CD4-positive, CD25-positive, alpha-beta regulatory T cell (primary cell): ENCODE data around the gene RNF227. TPM values are rescaled to one million over a fixed set of nuclear protein-coding genes. Genes with fewer than 3 reads are reported as not detected.

Source experiments
- ATAC-seq, 2 donors: fragments of 150-1000 bp; cut with Tn5 transposase; one replicate each; pipeline ENCODE4 v1.10.0; 2021; ENCODE audit warnings: low read depth in 2 of 2, moderate number of reproducible peaks in 2 of 2, moderate library complexity in 1 of 2
- DNase-seq, 3 donors: peaks; one replicate each; pipeline versions ENCODE4 v3.0.0 to v3.0.0-alpha.2; 2012 to 2022; ENCODE audit warnings: mixed read lengths in 1 of 3
- H3K27ac ChIP-seq: one replicate; pipeline ENCODE4 v1.7.0; 2013; ENCODE audit warnings: mild to moderate bottlenecking, low read length; ENCODE audit not compliant: insufficient read depth, poor library complexity, severe bottlenecking
- H3K27me3 ChIP-seq: one replicate; pipeline ENCODE4 v1.7.0; 2013; ENCODE audit warnings: low read length; ENCODE audit not compliant: control insufficient read depth, insufficient read depth
- H3K36me3 ChIP-seq: one replicate; pipeline ENCODE4 v1.7.0; 2013; ENCODE audit warnings: mild to moderate bottlenecking, low read length, moderate library complexity; ENCODE audit not compliant: control insufficient read depth, insufficient read depth
- H3K4me1 ChIP-seq: 2 replicates; pipeline ENCODE4 v1.7.0; 2013; ENCODE audit warnings: mild to moderate bottlenecking, low read length; ENCODE audit not compliant: insufficient read depth, control insufficient read depth, poor library complexity, severe bottlenecking
- H3K4me3 ChIP-seq: one replicate; pipeline ENCODE4 v1.7.0; 2013; ENCODE audit warnings: low read depth, mild to moderate bottlenecking, low read length, moderate library complexity
- H3K9me3 ChIP-seq, 2 experiments: 1 replicate in 1 of 2; 2 replicates in 1 of 2; pipeline ENCODE4 v1.7.0; 2013; ENCODE audit warnings: low read length in 2 of 2, mild to moderate bottlenecking in 1 of 2, moderate library complexity in 1 of 2; ENCODE audit not compliant: control insufficient read depth in 2 of 2
- H3K27ac Mint-ChIP-seq, 3 donors: one replicate each; pipeline ENCODE4 v1.8.0; 2020 to 2022; ENCODE audit warnings: mild to moderate bottlenecking in 3 of 3, mixed read lengths in 3 of 3, moderate library complexity in 2 of 3
- H3K27me3 Mint-ChIP-seq: one replicate; pipeline ENCODE4 v1.8.0; 2022; ENCODE audit warnings: mild to moderate bottlenecking, mixed read lengths
- H3K36me3 Mint-ChIP-seq: one replicate; pipeline ENCODE4 v1.8.0; 2020; ENCODE audit warnings: mixed read lengths
- H3K4me1 Mint-ChIP-seq, 4 donors: one replicate each; pipeline ENCODE4 v1.8.0; 2020 to 2022; ENCODE audit warnings: mixed read lengths in 4 of 4, mild to moderate bottlenecking in 1 of 4
- H3K4me3 Mint-ChIP-seq, 4 donors: one replicate each; pipeline ENCODE4 v1.8.0; 2020 to 2022; ENCODE audit warnings: mild to moderate bottlenecking in 4 of 4, mixed read lengths in 4 of 4, moderate library complexity in 3 of 4
- H3K9me3 Mint-ChIP-seq, 7 donors: one replicate each; pipeline ENCODE4 v1.8.0; 2020 to 2022; ENCODE audit warnings: mixed read lengths in 7 of 7, mild to moderate bottlenecking in 3 of 7, moderate library complexity in 2 of 7
- polyA plus RNA-seq, 4 donors: library from polyadenylated mRNA; unstranded; fragments of 300-500 nt; fragmentation: Illumina TruSeq; gene quantifications; one replicate each; pipeline ENCODE4 v1.2.3, GENCODE V29; 2021
- total RNA-seq: library from RNA; stranded (reverse); gene quantifications from one replicate; pipeline ENCODE4 v1.2.3, GENCODE V29; 2022

The RNF227 gene
- total and polyA plus RNA-seq, 5 donors from 2014 or later = 0.92 to 5.0 (median 2.4) TPM

DNA sequence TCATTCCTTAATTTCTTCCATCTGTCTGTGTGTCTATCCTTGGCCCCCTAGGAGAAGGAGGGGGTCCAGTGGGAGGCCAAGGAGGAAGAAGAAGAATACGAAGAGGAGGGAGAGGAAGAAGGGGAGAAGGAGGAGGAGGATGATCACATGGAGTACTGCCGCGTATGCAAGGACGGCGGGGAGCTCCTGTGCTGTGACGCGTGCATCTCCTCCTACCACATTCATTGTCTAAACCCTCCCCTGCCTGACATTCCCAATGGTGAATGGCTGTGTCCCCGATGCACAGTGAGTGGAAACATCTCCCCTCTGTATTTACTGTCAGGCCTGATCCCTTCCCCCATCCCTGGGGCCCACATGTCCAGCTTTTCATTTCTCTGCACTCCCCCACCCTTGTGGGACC lies 21.2 kb downstream of the RNF227 start:
- DNase-seq (no peak), ATAC-seq (no peak)
- peaks cover 1% of the 10 kb centered on the region for H3K4me1 ChIP-seq
- no peaks in the 10 kb centered on the region for H3K27me3 ChIP-seq
- H3K27ac ChIP-seq = no peak overlapping the region
- Mint-ChIP-seq H3K27me3 (no peaks in the 10 kb centered on the region), H3K36me3 (peaks cover 58% of the 10 kb centered on the region), H3K27ac (peak overlapping the region in 2 of 3 donors; percentile 44 to 81), H3K4me3 (no peak overlapping the region), H3K9me3 (no peaks in the 10 kb centered on the region), H3K4me1 (peaks cover 7 to 28% (median 19%) of the 10 kb centered on the region in 4 donors)
- peaks cover 88% of the 10 kb centered on the region for H3K36me3 ChIP-seq
- H3K4me3 ChIP-seq = no peak overlapping the region
- H3K9me3 ChIP-seq = no peaks in the 10 kb centered on the region

DNA sequence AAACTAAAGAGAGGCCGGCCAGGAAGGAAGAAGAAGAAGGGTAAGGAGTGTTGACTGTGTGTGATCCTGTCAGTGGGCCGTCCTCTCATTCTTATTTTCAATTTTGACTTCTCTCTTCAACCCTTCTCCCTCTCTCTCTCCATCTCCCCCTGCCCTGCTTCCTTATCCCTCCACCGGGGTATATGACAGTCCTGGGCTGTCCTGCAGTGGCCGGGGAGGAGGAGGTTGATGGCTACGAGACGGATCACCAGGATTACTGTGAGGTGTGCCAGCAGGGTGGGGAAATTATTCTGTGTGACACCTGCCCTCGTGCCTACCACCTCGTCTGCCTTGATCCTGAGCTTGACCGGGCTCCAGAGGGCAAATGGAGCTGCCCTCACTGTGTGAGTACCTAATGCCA lies 21.9 kb downstream of the RNF227 start:
- H3K36me3 ChIP-seq = peaks cover 86% of the 10 kb centered on the region
- no peak for ATAC-seq
- Mint-ChIP-seq H3K36me3 (peaks cover 53% of the 10 kb centered on the region), H3K4me1 (peaks cover 7 to 28% (median 20%) of the 10 kb centered on the region in 4 donors), H3K9me3 (no peaks in the 10 kb centered on the region), H3K4me3 (no peak overlapping the region), H3K27ac (peak overlapping the region in 2 of 3 donors; percentile 41 to 79), H3K27me3 (no peaks in the 10 kb centered on the region)
- DNase-seq = no peak
- H3K4me1 ChIP-seq = peaks cover 8% of the 10 kb centered on the region
- H3K9me3 ChIP-seq = no peaks in the 10 kb centered on the region
- no peaks in the 10 kb centered on the region for H3K27me3 ChIP-seq
- no peak overlapping the region for H3K4me3 ChIP-seq
- H3K27ac ChIP-seq = no peak overlapping the region

DNA sequence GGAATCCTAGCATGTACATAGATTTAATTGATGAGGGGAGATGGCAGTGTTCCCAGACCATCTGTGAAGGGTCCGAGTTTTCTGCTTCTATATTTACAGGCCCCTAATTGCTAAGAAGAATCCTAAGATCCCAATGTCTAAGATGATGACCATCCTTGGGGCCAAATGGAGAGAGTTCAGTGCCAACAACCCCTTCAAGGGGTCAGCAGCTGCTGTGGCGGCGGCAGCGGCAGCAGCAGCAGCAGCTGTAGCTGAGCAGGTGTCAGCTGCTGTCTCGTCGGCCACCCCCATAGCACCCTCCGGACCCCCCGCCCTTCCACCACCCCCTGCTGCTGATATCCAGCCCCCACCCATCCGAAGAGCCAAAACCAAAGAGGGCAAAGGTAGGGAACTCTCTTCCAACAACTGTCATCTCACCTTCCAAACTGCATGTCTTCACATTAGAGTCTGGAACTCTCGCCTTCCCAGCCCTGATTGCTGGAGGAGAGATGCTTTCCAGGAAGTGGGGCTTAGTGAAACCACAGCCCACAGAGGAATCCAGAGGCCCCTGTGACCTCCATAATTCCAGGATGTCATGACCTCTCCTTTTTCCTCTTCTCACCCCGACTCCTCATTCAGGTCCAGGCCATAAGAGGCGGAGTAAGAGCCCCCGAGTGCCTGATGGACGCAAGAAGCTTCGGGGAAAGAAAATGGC lies 22.8 kb downstream of the RNF227 start:
- Histone ChIP-seq H3K27me3 (no peaks in the 10 kb centered on the region), H3K36me3 (peaks cover 77% of the 10 kb centered on the region), H3K27ac (no peak overlapping the region), H3K4me1 (peaks cover 16% of the 10 kb centered on the region), H3K4me3 (no peak overlapping the region), H3K9me3 (no peaks in the 10 kb centered on the region)
- no peak for DNase-seq
- Mint-ChIP-seq H3K9me3 (no peaks in the 10 kb centered on the region), H3K36me3 (peaks cover 45% of the 10 kb centered on the region), H3K27me3 (no peaks in the 10 kb centered on the region), H3K27ac (peak overlapping the region in 2 of 3 donors; percentile 41 to 59), H3K4me3 (no peak overlapping the region), H3K4me1 (peaks cover 7 to 28% (median 21%) of the 10 kb centered on the region in 4 donors)
- no peak for ATAC-seq

DNA sequence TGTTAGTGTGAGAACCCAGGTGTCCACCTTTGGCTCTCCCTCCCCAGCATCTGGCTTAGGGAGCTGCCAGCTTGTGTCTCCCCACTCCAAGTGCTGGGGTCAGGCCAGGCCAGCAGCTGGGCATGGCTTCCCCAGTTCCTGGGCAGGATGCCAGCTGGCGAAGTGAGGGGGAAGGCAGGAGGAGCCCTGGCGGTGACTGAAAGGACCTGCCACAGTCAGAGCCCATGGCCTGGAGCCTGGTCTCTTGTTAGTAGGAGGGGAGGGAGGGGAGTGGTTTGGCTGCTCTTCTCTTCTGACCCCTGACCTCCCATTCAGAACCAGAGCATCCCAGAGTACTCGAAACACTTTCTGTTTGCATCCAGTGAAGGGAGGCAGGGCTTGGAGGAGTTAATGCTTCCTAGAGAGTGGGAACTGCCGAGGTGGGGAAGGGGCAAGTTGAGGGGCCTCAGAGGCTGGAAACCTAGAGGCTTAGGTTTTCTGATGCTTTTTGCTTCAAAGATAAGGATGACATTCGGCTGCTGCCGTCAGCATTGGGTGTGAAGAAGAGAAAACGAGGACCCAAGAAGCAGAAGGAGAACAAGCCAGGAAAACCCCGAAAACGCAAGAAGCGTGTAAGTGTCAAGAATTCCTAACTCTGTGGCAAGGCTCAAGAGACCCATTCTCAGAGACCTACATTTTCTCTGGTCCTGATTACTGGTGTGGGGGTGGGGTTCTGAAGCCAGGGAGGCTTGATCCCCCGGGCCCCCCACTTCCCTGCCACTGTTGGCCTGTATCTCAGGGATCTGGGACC lies 26.7 kb downstream of the RNF227 start:
- ATAC-seq (no peak), DNase-seq (peak in 2 of 3 donors; percentile 16 to 38)
- Mint-ChIP-seq H3K36me3 (peaks cover 21% of the 10 kb centered on the region), H3K27me3 (peaks cover 7% of the 10 kb centered on the region), H3K9me3 (no peaks in the 10 kb centered on the region), H3K4me3 (peak overlapping the region in 1 of 4 donors; percentile 43), H3K4me1 (peaks cover 0 to 24% (median 11%) of the 10 kb centered on the region in 4 donors), H3K27ac (peak overlapping the region in 1 of 3 donors; percentile 62)
- no peak overlapping the region for H3K27ac ChIP-seq
- peak overlapping the region; percentile 87 for H3K4me3 ChIP-seq
- peaks cover 41% of the 10 kb centered on the region for H3K4me1 ChIP-seq
- no peaks in the 10 kb centered on the region for H3K27me3 ChIP-seq
- H3K36me3 ChIP-seq = peaks cover 42% of the 10 kb centered on the region
- no peaks in the 10 kb centered on the region for H3K9me3 ChIP-seq

- peaks cover 32% of the 10 kb centered on the region for H3K36me3 ChIP-seq
- DNase-seq (peak; percentile 15 to 65 (median 51)), ATAC-seq (peak; percentile 33 to 38)
- Mint-ChIP-seq H3K4me1 (peaks cover 0 to 27% (median 11%) of the 10 kb centered on the region in 4 donors), H3K36me3 (peaks cover 21% of the 10 kb centered on the region), H3K27me3 (peaks cover 7% of the 10 kb centered on the region), H3K27ac (peak within 1 kb of the TSS in 1 of 3 donors; percentile 62), H3K4me3 (peak within 1 kb of the TSS in 1 of 4 donors; percentile 43), H3K9me3 (no peaks in the 10 kb centered on the region)
- H3K4me1 ChIP-seq = peaks cover 49% of the 10 kb centered on the region
- H3K4me3 ChIP-seq = peak within 1 kb of the TSS; percentile 87
- H3K27ac ChIP-seq = peak within 1 kb of the TSS; percentile 82
- no peaks in the 10 kb centered on the region for H3K27me3 ChIP-seq
- no peaks in the 10 kb centered on the region for H3K9me3 ChIP-seq
Observed at GRCh38 chr17:7888184-7888920, 27.7 kb downstream of the RNF227 start, which contains the start of gene CHD3. Gene CHD3, plus strand, starts transcription at chr17:7888789. Its CDS starts 212 bp downstream, at chr17:7889001.

GRCh38 chr17:7887482-7888183 lies 28.5 kb downstream of the RNF227 start:
- H3K36me3 Mint-ChIP-seq = peaks cover 21% of the 10 kb centered on the region
- Histone ChIP-seq H3K4me3 (peak overlapping the region; percentile 87), H3K27me3 (no peaks in the 10 kb centered on the region), H3K36me3 (peaks cover 27% of the 10 kb centered on the region), H3K4me1 (peaks cover 56% of the 10 kb centered on the region), H3K9me3 (no peaks in the 10 kb centered on the region), H3K27ac (peak overlapping the region; percentile 82)
- peaks cover 7% of the 10 kb centered on the region for H3K27me3 Mint-ChIP-seq
- no peak overlapping the region for H3K27ac Mint-ChIP-seq
- no peak overlapping the region for H3K4me3 Mint-ChIP-seq
- H3K9me3 Mint-ChIP-seq = no peaks in the 10 kb centered on the region
- H3K4me1 Mint-ChIP-seq = peaks cover 0 to 27% (median 11%) of the 10 kb centered on the region in 4 donors
- DNase-seq (peak; percentile 83 to 99 (median 93)), ATAC-seq (peak; percentile 73 to 74)

DNA sequence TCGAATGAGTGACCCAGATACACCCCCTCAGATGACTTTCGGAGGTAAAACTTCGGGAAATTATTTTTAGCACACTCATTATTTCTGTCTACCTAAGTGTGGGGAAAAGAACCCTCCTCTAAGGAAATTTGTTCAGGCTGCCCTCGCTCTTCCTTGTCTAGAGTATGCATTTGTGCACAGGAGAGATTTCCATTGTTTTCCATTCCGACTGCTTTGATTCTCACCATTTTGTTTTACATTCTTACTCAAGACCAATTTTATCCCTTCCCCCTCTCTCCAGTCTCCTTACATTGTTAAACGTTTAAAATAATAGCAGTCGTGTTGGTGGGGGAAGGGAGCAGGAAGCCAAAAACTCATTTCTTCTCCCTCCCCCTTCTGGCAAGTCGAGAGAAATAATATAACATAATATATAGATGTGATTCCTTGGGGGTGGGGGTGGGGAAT lies 29.0 kb downstream of the RNF227 start:
- Mint-ChIP-seq H3K4me3 (no peak overlapping the region), H3K4me1 (peaks cover 0 to 26% (median 10%) of the 10 kb centered on the region in 4 donors), H3K9me3 (no peaks in the 10 kb centered on the region), H3K27me3 (peaks cover 7% of the 10 kb centered on the region), H3K27ac (no peak overlapping the region), H3K36me3 (peaks cover 19% of the 10 kb centered on the region)
- no peaks in the 10 kb centered on the region for H3K27me3 ChIP-seq
- peak overlapping the region; percentile 87 for H3K4me3 ChIP-seq
- no peak for DNase-seq
- H3K27ac ChIP-seq = peak overlapping the region; percentile 82
- ATAC-seq = peak; percentile 36 to 41
- H3K9me3 ChIP-seq = no peaks in the 10 kb centered on the region
- peaks cover 24% of the 10 kb centered on the region for H3K36me3 ChIP-seq
- H3K4me1 ChIP-seq = peaks cover 62% of the 10 kb centered on the region
